ENCODE measurements around the gene CCL11.

CCL11 gene

GRCh38 chr17:34285286-34285792, at the start of gene CCL11:
Gene CCL11 (plus strand): TSS chr17:34285742. CDS start chr17:34285809, 67 bp downstream.
- no peak for DNase-seq

DNA sequence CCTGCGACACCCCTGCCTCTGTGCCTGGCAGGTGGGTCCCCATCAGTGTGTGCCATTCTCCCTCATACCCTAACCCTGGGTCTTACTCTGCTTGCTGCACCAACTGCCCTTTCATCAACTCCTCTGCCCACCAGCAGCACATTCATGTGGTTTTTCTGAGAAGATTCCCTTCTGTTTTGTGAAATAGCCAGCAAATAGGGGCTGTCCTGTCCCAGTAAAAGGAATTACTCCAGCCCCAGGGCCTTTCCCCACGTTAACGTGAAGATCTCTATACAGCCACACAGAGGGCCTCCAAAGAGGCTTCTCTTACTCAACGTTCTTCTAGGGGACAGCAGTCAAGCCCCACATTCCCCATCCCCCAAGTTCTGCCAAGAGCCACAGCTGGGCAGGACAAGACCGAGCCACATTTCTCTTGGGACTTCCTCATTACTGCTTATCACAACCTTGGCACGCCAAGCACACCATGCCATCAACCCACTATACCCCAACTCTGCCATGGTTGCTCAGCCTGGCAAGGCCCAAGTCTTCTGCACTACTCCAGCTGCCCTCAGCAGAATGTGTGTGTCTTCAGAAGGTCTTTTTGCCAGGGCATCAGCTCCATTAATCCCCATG, 49.2 kb upstream of the CCL11 start:
- DNase-seq = no peak

GRCh38 chr17:34237458-34237857, 48.1 kb upstream of the CCL11 start:
- no peak for DNase-seq

DNA sequence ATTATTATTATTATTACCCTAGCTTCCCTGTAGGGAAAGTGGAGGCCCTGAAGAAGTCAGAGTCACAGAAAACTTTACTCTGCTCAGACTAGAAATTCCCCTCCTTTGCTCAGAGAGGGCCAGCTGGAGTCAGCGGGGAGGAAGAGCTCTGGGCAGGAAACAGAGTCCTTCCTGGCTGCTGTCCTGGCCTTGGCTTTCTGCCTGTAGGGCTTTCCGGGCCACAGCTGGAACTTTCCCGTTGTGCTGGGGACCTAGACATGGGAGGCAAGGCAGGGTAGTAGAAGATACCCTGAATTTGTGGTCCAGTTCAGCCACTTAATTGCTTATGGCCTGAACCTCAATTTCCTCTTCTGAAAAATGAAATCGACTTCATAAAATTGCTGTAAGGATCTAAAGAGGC, 44.5 kb upstream of the CCL11 start:
- no peak for DNase-seq

DNA sequence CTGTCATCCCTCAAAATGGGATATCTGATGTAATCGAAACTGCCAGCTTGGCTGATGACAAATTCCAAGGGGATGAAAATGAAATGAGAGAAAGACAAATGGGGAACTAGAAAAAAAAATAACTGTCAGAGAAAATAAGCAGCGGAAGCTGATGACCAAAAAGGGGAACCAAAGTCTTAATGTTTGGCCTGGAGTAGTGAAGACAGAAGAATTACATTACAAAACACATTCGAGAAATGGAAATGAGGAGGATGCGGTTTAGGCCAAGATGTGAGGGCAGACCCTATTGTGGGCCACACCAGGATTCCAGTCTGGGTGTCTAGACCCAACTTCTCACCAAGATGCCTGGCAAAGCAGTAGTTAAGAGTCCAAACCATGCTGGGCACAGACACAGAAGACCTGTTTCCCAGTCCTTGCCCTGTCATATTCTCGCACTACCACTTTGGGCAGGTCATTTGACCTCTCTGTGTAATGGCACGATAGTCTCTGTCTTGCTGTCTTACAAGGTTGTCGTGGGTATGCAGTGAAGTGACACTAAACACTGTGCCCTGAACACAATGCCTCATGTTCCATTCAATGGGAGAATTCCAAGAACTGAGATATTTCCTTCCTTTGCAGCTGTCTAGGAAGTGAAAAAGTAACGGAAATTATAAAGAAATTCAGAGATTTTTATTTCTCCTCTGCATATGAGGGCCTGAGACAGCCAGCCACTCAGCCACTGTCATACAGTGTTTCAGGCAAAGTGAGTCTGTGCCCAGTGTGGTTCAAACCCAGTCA, 42.8 kb upstream of the CCL11 start:
- no peak for DNase-seq

GRCh38 chr17:34243364-34244320, 41.9 kb upstream of the CCL11 start:
- DNase-seq = no peak

- DNase-seq = no peak
These were observed 40.1 kb upstream of the CCL11 start for GRCh38 chr17:34245351-34245905.

GRCh38 chr17:34246446-34246845, 39.1 kb upstream of the CCL11 start:
- DNase-seq = no peak

- no peak for DNase-seq
These were observed 38.7 kb upstream of the CCL11 start for GRCh38 chr17:34246881-34247280.

DNA sequence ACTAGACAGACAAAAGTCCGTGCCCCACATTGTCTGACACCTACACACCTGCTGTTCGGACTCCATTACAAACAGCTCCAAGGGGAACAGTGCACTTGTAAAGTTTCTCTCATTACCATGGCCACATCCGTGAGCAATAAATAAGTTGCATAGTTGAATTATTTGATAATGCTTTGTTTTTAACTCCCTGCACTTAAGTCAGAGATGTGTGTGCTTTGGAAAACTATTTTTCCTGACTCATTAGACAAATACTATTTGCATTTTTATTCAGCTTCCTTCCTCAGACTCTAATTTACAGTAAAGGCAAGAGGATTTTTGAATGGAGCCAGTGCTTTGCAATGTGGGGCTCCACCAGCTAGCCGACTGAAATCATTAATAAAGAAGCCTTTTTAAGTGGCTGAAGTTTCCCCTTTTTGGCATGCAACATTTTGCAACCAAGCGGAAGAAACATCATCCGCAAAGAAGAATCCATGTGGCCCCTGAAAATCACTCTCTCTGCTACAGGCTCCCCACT, 37.0 kb upstream of the CCL11 start:
- DNase-seq = no peak

DNA sequence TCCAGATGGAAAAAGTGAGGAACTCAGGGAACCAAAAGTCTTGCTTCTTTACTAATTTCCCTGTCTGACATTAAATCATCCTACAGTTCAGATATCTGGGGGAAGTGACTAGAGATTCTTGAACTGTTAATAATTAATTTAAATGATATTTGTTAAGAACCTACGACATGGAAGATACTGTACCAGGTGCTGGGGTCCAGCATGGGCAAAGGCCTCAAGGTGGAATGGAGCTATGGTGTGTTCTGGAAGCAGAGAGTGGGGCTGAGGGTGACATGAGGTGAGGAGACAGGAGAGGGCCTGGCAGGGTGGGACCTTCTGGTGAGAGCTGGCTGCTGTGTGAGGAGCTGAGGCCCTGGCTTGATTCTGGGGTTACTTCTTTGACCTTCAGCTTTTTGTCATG, 36.5 kb upstream of the CCL11 start:
- no peak for DNase-seq

DNA sequence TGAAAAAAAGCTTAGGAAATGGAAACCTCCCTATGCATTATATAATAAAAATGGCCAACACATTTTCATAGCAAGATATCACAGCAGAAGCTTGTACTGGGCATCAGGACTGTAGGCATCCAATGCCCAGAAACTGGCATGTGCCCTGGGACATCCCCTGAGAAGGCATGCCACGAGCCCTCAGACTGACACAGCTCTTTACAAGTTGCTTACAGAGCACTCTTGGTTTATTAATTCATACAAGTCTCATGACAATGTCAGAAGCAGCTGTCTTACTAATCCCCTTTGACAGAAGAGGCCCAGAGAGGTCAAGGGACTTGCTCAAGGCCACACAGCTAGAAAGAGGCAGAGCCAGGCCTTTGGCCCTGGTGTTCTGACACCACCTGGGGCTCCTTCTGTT, 36.1 kb upstream of the CCL11 start:
- no peak for DNase-seq

GRCh38 chr17:34251186-34251585, 34.4 kb upstream of the CCL11 start:
- DNase-seq = no peak

DNA sequence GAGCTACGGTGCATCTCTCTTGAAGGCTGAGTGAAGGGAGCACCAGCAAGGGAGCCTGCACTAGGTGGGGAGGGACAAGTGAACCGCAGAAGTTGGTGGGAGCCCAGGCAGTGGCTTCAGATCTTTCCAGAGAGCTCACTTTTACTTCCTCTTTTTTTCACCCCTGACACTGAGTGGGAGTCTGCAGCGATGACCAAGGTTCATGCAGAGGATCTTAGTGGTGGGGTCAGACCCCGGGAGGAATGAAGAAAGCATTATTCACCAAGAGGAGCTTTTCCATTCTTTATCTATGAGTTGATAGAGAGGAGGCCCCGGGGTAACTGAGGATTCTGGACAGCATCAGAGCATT, 33.5 kb upstream of the CCL11 start:
- no peak for DNase-seq

- no peak for DNase-seq
These were observed 33.0 kb upstream of the CCL11 start for GRCh38 chr17:34252444-34253138.

- DNase-seq = no peak
These were observed 32.4 kb upstream of the CCL11 start for GRCh38 chr17:34253139-34253525.

DNA sequence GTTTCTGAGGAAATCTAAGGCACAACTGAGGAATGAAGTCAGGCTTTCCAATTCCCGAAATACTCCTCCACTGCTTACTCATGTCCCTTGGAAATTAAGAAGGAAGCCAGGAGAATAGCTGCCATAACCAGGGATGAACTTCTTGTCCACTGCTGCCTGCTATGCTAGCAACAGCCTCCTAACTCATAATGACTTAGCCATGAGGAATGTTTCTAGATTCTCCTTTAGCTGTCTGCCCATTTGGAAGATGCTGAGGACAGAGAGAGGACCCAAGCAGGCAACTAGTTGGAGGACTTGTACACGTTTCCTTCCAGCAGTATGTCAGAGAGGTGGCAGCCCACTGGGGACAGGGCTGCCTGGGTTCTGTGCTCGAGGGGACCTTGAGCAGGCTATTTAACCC, 31.4 kb upstream of the CCL11 start:
- DNase-seq = no peak

GRCh38 chr17:34254651-34255380, 30.7 kb upstream of the CCL11 start, which contains the start of gene CCL2:
Gene CCL2 (plus strand): TSS chr17:34255285. CDS start chr17:34255350, 65 bp downstream.
- DNase-seq = no peak

GRCh38 chr17:34255381-34255732, 30.2 kb upstream of the CCL11 start:
- DNase-seq = no peak

DNA sequence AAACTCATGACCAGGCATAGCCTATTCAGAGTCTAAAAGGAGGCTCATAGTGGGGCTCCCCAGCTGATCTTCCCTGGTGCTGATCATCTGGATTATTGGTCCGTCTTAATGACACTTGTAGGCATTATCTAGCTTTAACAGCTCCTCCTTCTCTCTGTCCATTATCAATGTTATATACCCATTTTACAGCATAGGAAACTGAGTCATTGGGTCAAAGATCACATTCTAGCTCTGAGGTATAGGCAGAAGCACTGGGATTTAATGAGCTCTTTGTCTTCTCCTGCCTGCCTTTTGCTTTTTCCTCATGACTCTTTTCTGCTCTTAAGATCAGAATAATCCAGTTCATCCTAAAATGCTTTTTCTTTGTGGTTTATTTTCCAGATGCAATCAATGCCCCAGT, 29.7 kb upstream of the CCL11 start:
- DNase-seq = no peak

GRCh38 chr17:34257299-34257985, 28.1 kb upstream of the CCL11 start:
- no peak for DNase-seq

All from activated CD4-positive, alpha-beta T cell treated with anti-CD3 and anti-CD28 coated beads, Interleukin-2, Interleukin-6, amounts not matched to agents 100 ng/mL and 50 ng/mL, durations not matched to agents 16 hours and 8 hours (primary cell).